Adipose tissue (tissue), 3 donors: ENCODE results near the gene TMPRSS12. TPM values are rescaled to one million over a fixed set of nuclear protein-coding genes. Genes with fewer than 3 reads are reported as not detected.
A peak's percentile ranks its signal among the peaks of the same experiment; 100 is the strongest.
"Not testable (repeated sequence)": the region's sequence is repeated elsewhere in the genome, so short reads cannot be mapped to it uniquely, and the experiment has no call there.

Experiments used
- H3K27ac ChIP-seq: one replicate; pipeline ENCODE4 v1.5.1; 2013; ENCODE audit warnings: low read depth, low read length
- WGBS, 3 donors: extraction: QIAGEN DNeasy Blood & Tissue Kit; methylation state at CpG; one replicate each; pipeline ENCODE4 v1.1.7; 2013; 5-methylcytosine and 5-hydroxymethylcytosine counted together
- polyA plus RNA-seq, 3 donors: library from polyadenylated mRNA; stranded (reverse); fragments of 200-250 nt; gene quantifications; one replicate each; pipeline ENCODE4 v1.2.3, GENCODE V29; 2013
- donor health status: healthy with polysubstance abuse.
- donor health status: Bipolar disorder and iron deficiency.
- donor health status: healthy.

TMPRSS12 gene
- polyA plus RNA-seq, 3 donors, result 0.03 TPM; not detected in 2

DNA sequence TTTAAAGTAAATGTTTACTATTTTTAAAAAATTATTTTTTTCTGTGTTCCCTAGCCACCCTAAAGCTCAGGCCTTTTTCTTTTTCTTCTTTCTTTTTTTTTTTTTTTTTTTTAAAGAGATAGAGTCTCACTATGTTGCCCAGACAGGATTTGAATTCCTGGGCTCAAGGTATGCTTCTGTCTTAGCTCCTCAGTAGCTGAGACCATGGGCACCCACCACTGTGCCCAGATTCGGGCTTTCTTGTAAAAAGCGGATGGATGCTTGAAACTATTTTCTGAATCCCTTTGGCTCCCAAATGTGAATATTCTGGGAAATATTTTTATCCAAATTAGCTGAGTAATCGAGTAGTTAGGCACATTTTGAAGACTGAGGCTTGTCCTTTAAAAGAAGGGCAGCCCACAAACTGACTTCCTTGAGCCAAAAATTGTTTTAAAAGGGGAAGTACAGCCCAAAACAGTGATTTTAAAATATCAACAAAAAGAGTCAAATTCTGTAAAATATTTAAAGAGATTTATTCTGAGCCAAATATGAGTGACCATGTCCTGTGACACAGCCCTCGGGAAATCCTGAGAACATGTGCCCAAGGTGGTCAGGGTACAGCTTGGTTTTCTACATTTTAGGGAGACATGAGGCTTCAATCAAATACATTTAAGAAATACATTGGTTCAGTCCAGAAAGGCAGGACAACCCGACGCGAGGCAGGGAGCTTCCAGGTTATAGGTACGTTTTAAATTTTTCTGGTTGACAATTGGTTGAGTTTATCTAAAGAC is 80.8 kb downstream of the TMPRSS12 start:
- WGBS, 3 donors, result 12 to 23% (median 13%) methylated on average over 8 of the region's 8 CpGs
- H3K27ac ChIP-seq, result peak overlapping the region; percentile 73

DNA sequence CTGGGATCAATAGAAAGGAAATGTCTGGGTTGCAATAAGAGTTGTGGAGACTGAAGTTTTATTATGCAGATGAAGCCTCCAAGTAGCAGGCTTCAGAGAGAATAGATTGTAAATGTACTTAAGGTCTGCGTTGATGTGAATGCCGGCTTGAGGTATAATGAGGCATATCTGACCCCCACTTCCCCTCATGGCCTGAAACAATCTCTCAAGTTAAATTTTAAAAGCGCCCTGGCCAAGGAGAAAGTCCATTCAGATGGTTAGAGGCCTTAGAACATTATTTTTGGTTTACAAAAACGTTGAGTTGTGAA is 81.4 kb downstream of the TMPRSS12 start:
- H3K27ac ChIP-seq, result no peak overlapping the region
- whole genome bisulfite sequencing, 3 donors, result 0 to 3% (median 2%) methylated on average over 4 of the region's 4 CpGs

DNA sequence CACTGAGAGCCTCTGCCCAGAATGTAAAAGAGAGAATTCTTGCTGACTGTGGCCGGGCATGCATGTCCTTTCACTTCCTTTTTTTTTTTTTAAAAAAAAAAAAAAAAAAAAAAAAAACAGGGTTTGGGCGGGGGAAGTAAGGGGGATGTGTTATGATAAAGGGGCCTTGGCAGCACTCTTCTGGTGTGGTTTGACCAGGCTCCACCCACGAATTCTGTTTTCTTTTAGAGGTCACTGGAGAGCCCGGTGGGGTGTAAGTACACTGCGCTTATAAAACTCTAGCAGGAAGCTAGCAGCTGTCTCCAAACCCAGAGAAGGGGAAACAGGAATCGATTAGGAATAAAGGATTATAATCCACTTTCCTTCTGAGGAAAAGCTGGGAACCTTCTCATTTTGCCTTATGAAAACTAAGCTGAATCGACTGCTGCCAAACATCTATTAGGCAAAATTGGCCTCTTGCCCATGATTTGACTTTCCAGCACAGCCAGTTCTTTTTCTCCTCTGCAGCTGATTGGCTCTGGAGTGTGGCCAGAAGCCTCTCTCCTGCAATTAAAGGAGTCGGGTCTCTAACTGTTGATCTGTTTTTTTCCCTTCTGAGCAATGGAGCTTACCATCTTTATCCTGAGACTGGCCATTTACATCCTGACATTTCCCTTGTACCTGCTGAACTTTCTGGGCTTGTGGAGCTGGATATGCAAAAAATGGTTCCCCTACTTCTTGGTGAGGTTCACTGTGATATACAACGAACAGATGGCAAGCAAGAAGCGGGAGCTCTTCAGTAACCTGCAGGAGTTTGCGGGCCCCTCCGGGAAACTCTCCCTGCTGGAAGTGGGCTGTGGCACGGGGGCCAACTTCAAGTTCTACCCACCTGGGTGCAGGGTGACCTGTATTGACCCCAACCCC is 82.0 kb downstream of the TMPRSS12 start:
- WGBS, 3 donors, result 3% methylated on average over 13 of the region's 13 CpGs
- no peak overlapping the region for H3K27ac ChIP-seq

DNA sequence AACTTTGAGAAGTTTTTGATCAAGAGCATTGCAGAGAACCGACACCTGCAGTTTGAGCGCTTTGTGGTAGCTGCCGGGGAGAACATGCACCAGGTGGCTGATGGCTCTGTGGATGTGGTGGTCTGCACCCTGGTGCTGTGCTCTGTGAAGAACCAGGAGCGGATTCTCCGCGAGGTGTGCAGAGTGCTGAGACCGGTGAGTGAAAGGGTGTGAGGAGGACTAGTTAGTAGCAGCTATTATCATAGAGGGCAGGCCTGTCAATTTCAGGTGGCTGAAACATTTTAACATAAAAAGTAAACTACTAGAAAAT is 82.6 kb downstream of the TMPRSS12 start:
- WGBS, 3 donors, result 1 to 5% (median 3%) methylated on average over 7 of the region's 7 CpGs
- no peak overlapping the region for H3K27ac ChIP-seq

DNA sequence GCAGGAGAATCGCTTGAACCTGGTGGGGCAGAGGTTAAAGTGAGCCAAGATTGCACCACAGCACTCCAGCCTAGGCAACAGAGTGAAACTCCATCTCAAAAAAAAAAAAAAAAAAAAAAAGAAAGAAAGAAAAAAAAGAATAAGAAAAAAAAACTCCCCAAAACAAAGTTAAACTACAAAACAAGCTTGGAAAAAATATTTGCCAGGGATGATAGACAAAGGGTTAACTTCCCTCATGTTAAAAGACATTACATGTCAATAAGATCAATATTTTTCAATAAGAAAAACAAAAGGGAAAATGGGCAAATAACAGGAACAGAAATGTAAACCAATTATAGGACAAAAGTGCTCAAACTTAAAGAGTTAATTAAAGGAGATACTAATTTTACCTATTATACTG is 83.2 kb downstream of the TMPRSS12 start:
- no peak overlapping the region for H3K27ac ChIP-seq
- WGBS, 3 donors, result 7 to 24% (median 23%) methylated on average over 1 of the region's 1 CpG

DNA sequence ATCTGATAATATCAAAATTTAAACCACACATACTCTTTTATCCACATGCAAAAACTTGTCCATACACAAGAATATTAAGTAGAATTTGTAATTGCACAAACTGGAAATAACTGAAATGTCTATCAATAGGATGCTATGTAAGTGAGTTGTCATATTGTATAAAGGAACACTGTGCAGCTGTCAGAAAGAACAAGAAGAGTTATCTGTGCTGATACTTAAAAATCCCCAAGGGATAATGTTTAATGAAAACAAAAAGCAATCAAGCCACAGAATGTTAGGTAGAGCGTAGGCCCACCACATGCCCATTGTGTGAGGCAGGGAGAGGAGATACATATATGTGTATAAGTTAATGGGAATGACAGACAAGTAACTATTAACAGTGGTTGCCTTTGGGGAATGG is 83.7 kb downstream of the TMPRSS12 start:
- H3K27ac ChIP-seq, result no peak overlapping the region
- WGBS, 3 donors, result 12 to 24% (median 15%) methylated on average over 1 of the region's 1 CpG

DNA sequence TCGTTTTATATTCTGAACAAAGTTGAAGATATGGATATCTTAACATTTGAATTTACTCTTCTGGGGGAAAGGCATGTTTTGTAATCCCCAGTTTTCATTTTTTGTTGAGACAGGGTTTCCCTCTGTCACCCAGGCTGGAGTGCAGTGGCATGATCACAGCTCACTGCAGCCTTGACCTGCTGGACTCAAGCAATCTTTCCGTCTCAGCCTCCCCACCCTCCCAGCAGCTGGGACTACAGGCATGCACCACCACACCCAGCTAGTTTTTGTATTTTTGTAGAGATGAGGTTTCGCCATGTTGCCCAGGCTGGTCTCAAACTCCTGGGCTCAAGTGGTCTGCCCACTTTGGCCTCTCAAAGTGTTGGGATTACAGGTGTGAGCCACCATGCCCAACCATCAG is 84.2 kb downstream of the TMPRSS12 start:
- 17 to 28% (median 23%) methylated on average over 3 of the region's 3 CpGs for WGBS, 3 donors
- not testable (repeated sequence) for H3K27ac ChIP-seq

DNA sequence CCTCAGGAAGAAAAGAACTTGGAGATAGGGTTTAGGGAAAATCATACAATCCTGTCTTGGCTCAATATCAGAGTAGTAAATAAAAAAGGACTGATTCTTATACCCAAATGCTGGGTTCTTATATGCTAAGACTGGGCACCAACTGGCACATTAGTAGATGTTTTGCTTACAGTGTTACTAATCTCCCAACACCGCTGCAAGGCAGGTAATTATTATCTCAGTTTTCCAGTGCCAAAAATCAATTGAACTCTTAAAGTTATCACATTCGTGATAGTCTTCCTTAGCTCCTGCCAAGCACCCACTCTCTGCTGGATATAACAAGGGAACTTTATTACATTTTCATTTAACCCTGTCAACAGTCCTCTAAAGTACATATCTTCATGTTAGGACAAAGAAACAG is 84.6 kb downstream of the TMPRSS12 start:
- no peak overlapping the region for H3K27ac ChIP-seq
- 10 to 31% (median 20%) methylated on average over 2 of the region's 2 CpGs for WGBS, 3 donors

DNA sequence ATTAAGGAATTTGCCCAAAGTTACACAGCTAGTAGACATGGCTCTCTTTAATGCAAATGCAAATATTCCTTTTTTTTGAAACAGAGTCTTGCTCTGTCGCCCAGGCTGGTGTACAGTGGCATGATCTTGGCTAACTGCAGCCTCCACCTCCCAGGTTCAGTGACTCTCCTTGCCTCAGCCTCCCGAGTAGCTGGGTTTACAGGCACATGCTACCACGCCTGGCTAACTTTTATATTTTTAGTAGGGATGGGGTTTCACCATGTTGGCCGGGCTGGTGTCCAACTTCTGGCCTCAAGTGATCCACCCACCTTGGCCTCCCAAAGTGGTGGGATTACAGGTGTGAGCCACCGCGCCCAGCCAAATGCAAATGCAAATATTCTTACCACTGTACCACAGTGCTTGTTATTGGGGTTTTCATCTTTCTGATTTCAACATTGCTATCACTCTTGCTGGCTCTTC is 85.1 kb downstream of the TMPRSS12 start:
- 63 to 74% (median 64%) methylated on average over 6 of the region's 6 CpGs for WGBS, 3 donors
- H3K27ac ChIP-seq, result no peak overlapping the region

DNA sequence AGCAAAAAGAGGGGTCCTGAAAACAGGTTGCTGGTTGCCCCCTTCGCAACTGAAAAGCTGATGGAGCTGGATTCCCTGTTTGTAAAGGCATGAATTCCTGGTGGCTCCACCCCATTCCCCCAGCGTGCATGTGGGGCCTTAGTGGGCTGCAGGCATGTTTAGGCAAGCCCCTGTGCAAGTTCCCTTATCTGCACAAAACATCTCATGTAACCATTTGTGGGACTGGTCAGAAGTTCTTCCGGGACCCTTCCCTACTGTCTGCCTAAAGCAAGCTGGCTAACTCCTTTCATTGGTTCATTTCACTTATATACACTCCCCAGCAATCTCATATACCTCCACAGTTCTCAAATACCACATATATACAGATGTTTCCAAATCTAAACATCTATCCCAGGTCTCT is 85.7 kb downstream of the TMPRSS12 start:
- no peak overlapping the region for H3K27ac ChIP-seq
- 45 to 67% (median 45%) methylated on average over 3 of the region's 3 CpGs for WGBS, 3 donors

DNA sequence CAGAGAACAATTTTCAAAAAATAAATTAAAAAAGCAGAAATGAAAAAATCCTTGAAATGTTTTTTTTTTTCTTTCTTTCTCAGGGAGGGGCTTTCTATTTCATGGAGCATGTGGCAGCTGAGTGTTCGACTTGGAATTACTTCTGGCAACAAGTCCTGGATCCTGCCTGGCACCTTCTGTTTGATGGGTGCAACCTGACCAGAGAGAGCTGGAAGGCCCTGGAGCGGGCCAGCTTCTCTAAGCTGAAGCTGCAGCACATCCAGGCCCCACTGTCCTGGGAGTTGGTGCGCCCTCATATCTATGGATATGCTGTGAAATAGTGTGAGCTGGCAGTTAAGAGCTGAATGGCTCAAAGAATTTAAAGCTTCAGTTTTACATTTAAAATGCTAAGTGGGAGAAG is 87.1 kb downstream of the TMPRSS12 start:
- WGBS, 3 donors, result 81 to 88% (median 83%) methylated on average over 3 of the region's 3 CpGs

DNA sequence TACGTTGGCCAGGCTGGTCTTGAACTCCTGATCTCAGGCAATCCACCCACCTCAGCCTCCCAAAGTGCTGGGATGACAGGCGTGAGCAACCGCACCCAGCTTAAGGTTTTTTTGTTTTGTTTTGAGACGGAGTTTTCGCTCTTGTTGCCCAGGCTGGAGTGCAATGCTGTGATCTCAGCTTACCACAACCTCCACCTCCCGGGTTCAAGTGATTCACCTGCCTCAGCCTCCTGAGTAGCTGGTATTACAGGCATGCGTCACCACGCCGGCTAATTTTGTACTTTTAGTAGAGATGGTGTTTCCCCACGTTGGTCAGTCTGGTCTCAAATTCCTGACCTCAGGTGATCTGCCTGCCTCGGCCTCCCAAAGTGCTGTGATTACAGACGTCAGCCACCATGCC is 87.8 kb downstream of the TMPRSS12 start:
- H3K27ac ChIP-seq, result not testable (repeated sequence)
- 92 to 94% (median 94%) methylated on average over 12 of the region's 12 CpGs for WGBS, 3 donors

More for the DNA sequence above, 87.1 kb downstream of the TMPRSS12 start:
- H3K27ac ChIP-seq, result no peak overlapping the region

DNA sequence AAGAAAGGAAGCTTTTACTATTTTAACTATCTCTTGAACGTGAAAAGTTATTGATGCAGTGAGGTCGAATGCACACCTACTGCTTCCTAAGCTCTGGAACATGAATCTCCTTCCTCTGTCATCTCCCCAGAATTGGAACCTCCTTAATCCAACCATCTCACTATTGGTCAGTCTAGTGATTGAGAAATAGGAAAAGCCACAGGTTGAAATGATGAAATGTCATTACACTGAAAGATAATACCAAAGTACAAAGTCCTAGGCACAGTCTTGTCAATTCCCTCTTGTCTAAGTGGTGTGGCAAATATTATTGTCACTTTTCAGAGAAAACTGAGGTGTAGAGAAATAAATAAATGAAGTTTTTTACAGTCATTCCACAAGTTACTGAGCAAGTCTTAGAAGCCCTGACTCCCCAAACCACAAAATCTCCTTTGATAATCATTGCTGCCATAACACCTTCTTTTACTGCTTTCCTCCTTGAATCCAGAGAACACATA is 90.1 kb downstream of the TMPRSS12 start:
- no peak overlapping the region for H3K27ac ChIP-seq
- WGBS, 3 donors, result 47 to 58% (median 57%) methylated on average over 2 of the region's 2 CpGs

DNA sequence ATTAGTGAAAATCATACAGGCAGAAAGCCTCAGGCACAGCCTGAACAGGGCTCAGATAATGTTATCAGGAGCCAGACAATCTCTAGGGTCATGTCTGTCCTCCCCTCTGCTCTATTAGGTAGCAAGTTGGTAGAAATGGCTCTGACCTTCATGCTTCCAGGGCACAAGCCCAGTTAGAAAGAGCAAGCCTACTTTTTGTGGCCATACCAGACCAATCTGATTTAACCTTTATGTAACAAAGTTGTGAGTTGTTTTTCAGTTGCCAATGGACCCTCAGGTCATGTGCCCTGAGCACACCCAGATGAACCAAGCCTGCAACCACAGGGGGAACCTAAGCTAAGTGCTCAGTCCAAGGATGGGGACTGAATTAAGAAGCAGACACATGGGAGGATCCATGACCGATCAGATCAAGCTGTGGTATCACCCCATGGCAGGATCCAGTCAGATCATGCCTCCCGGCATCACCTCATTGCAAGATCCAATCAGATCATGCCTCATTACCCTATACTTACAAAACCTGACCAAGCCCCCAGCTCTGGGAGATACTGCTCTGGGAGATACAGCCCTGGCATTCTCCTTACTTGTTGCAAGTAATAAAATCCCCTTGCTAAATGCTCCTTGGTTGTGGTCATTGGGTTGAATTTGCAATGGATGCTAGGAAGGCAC is 90.9 kb downstream of the TMPRSS12 start:
- H3K27ac ChIP-seq, result no peak overlapping the region
- WGBS, 3 donors, result 97 to 98% (median 98%) methylated on average over 2 of the region's 2 CpGs

DNA sequence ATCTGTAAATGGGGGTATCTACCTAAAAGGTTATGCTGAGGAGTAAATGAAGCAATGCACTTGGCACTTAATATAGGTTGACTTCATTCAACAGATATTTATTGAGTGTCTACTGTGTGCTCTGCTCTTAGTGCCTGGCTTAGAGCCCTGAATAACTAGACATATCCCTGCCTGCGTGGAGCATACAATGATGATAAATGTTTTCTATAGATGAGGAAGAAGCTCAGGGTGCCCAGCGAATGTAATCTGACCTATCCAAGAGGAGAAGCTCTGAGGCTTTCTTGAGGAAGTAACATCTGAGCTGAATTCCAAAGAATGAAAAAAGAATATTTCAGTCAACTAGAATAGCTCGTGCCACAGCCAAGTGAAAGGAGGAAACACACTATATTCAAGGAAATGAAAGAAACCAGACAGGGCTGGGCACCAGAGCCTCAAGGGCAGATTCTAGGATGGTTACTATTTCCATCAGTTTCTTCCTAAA is 91.7 kb downstream of the TMPRSS12 start:
- H3K27ac ChIP-seq, result no peak overlapping the region
- WGBS, 3 donors, result 9 to 51% (median 11%) methylated on average over 3 of the region's 3 CpGs

DNA sequence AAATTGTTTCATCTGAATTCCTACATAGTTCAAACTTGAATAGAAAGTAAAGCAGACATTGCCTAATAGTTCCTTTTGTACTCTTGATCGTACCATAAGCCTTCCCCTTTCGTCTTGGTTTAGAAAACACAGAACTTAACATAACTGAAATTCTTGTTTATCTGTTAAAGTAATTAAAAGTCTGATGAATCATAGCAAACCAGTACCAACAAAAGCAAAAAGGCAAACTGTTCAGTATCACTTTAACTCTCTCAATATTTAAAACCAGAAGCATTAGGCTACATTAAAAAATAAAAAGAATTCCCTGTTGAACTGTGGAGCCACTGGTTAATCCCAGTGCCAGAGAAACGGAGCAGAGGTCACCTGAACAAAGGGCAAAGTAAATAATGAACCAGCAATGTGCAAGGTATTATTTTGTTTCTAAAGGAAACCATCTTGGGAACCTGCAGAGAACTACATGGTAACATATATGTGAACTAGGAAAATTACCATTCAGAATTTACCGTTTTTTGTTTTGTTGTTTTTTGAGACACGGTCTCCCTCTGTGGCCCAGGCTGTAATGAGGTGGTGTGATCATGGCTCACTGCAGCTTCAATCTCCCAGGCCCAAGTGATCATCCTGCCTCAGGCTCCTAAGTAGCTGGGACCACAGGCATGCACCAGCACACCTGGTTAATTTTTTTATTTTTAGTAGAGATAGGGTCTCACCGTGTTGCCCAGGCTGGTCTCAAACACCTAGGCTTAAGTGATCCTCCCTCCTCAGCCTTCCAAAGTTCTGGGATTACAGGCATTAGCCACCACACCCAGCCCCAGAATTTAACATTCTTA is 92.5 kb downstream of the TMPRSS12 start:
- WGBS, 3 donors, result 36 to 47% (median 45%) methylated on average over 6 of the region's 6 CpGs
- no peak overlapping the region for H3K27ac ChIP-seq

DNA sequence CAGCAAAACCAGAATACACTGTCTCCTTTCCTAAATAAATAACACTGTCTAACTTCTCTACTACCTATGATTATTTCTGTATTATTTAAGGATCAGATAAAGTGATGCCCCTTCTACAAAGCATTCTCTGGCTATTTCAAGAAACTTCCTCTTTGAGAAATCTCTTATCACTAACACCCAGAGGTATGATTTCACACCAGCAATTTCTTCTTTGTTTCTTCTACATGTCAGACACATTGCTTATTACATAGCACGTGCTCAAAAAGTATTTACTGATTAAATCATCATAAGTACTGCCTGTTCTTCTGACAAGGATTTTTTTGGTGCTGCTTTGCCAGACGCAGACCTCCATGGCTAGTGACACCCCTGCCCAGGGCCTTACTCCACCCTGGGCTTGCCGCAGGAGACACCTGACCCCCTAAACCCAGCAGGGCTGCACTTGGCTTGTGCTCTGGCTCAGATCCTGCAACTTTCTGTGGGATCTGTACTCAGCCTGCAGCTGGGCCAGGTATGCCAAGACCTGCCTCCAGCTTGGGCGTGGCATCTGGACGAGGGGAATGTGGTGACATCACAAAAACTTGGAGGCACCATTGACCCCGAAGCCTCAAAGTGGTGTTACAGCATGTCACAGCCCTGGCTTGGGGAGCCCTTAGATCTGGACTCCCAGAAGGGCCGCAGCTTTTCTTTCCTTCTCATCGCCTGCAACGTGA is 94.2 kb downstream of the TMPRSS12 start:
- no peak overlapping the region for H3K27ac ChIP-seq
- WGBS, 3 donors, result 77 to 92% (median 83%) methylated on average over 9 of the region's 9 CpGs
